ENCODE measurements around the gene LMOD2.

GRCh38 chr7:123710683-123711082 is 55.0 kb downstream of the LMOD2 start:
- no peak for TF ChIP-seq EZH2 (IDR thresholded peaks at IDR 0.05)
- TF ChIP-seq CTCF (IDR thresholded peaks at IDR 0.05 in 2 of 3, conservative IDR thresholded peaks at IDR 0.05 in 1 of 3; ENCODE audit: borderline replicate concordance in 1 of 3, insufficient read depth in 1 of 3, low read depth in 2 of 3, low read length in 2 of 3), result no peak
- TF ChIP-seq POLR2AphosphoS5 (IDR thresholded peaks at IDR 0.05; ENCODE audit: low read depth, low read length), result no peak
- TF ChIP-seq FOSL1 (IDR thresholded peaks at IDR 0.05; ENCODE audit: low read depth), result no peak
- no peak for TF ChIP-seq RAD21 (IDR thresholded peaks at IDR 0.05; ENCODE audit: low read depth)
- no peak for TF ChIP-seq EZH2phosphoT487 (IDR thresholded peaks at IDR 0.05; ENCODE audit: borderline replicate concordance)
- no peak for TF ChIP-seq POLR2A (IDR thresholded peaks at IDR 0.05; ENCODE audit: borderline replicate concordance, extremely low read depth, insufficient read depth, insufficient read length)
- no peak for TF ChIP-seq YY1 (IDR thresholded peaks at IDR 0.05; ENCODE audit: extremely low read depth, insufficient replicate concordance, low read depth, low read length)
- TF ChIP-seq SP1 (IDR thresholded peaks at IDR 0.05; ENCODE audit: low read depth), result no peak
- TF ChIP-seq MAX (IDR thresholded peaks at IDR 0.05), result no peak

Measured in HCT116 (cell line).